Sigmoid colon (tissue), 7 donors: Measurements from ENCODE around the gene DENND1B. TPM values are rescaled to one million over a fixed set of nuclear protein-coding genes. Genes with fewer than 3 reads are reported as not detected.

Experiments
- DNase-seq: peaks from one replicate; pipeline ENCODE4 v3.0.0-alpha.2; 2019
- H3K27ac ChIP-seq, 4 donors: fragments of 200-600 bp; sonication (generic); one replicate each; pipeline ENCODE4 v1.5.1; 2016 to 2019; ENCODE audit warnings: mild to moderate bottlenecking in 1 of 4
- H3K27me3 ChIP-seq, 3 donors: fragments of 200-600 bp; sonication (generic); one replicate each; pipeline ENCODE4 v1.5.1; 2019; ENCODE audit warnings: mild to moderate bottlenecking in 1 of 3
- H3K36me3 ChIP-seq, 4 donors: fragments of 200-600 bp; sonication (generic); one replicate each; pipeline ENCODE4 v1.5.1; 2016 to 2019
- H3K4me1 ChIP-seq, 4 donors: fragments of 200-600 bp; sonication (generic); one replicate each; pipeline ENCODE4 v1.5.1; 2017 to 2019
- H3K4me3 ChIP-seq, 4 donors: fragments of 200-600 bp; sonication (generic); one replicate each; pipeline ENCODE4 v1.5.1; 2017 to 2019; ENCODE audit warnings: mild to moderate bottlenecking in 2 of 4, moderate library complexity in 1 of 4
- H3K9me3 ChIP-seq, 4 donors: fragments of 200-600 bp in 3 of 4; sonication (generic) in 3 of 4; one replicate each; pipeline versions ENCODE4 v1.5.1 to v1.6.1; 2013 to 2019
- CTCF ChIP-seq, 4 experiments: fragments of 450-650 bp in 3 of 4; fragments of 200-600 bp in 1 of 4; IDR thresholded peaks; one replicate each; pipeline ENCODE4 v1.5.1; 2016 to 2019; ENCODE audit warnings: antibody characterized with exemption in 4 of 4, mild to moderate bottlenecking in 3 of 4, moderate library complexity in 2 of 4
- EP300 ChIP-seq, 4 donors: sonication (generic); formaldehyde crosslinking; IDR thresholded peaks; one replicate each; pipeline ENCODE4 v1.6.1; 2017; ENCODE audit warnings: antibody characterized with exemption in 4 of 4
- POLR2A ChIP-seq, 2 donors: fragments of 450-650 bp; IDR thresholded peaks; one replicate each; pipeline ENCODE4 v1.6.1; 2016; ENCODE audit warnings: antibody characterized with exemption in 2 of 2, mild to moderate bottlenecking in 2 of 2, moderate library complexity in 2 of 2
- POLR2AphosphoS5 ChIP-seq, 4 donors: sonication (generic); formaldehyde crosslinking; IDR thresholded peaks; one replicate each; pipeline ENCODE4 v1.6.1; 2017; ENCODE audit warnings: antibody characterized with exemption in 4 of 4
- WGBS, 2 donors: extraction: QIAGEN DNeasy Blood & Tissue Kit; methylation state at CpG; one replicate each; pipeline ENCODE4 v1.1.7; 2013; 5-methylcytosine and 5-hydroxymethylcytosine counted together
- intact Hi-C: fragments of 100-400 bp; cut with DNase I; formaldehyde crosslinking; loops from one replicate; pipeline ENCODE4 v1.15.1; 2023
- polyA plus RNA-seq, 3 donors: library from polyadenylated mRNA; stranded (reverse); fragments of 200-250 nt; gene quantifications; one replicate each; pipeline ENCODE4 v1.2.3, GENCODE V29; 2013
- total RNA-seq, 4 donors: library from RNA; depleted of rRNA; stranded (reverse); fragments of >200 nt; gene quantifications; one replicate each; pipeline ENCODE4 v1.1.0, GENCODE V29; 2016
- donor health status: healthy with polysubstance abuse.
- donor health status: Bipolar disorder and iron deficiency.
- donor health status: healthy.

The DENND1B gene
- total and polyA plus RNA-seq, 7 donors: 6.6 to 16.8 (median 9.5) TPM

- intact Hi-C loops: no loop called here
- no peaks in the 10 kb centered on the region for H3K9me3 ChIP-seq
These were observed 222.0 kb downstream of the DENND1B start for GRCh38 chr1:197553281-197553680.

GRCh38 chr1:197546989-197547388 lies 228.3 kb downstream of the DENND1B start:
- TF ChIP-seq POLR2A (IDR thresholded peaks at IDR 0.05) (no peak), CTCF (IDR thresholded peaks at IDR 0.05) (no peak), EP300 (IDR thresholded peaks at IDR 0.05) (no peak), POLR2AphosphoS5 (IDR thresholded peaks at IDR 0.05) (no peak)
- 95 to 97% methylated on average over 1 of the region's 1 CpG for WGBS, 2 donors
- Histone ChIP-seq H3K4me3 (no peak overlapping the region), H3K27me3 (no peaks in the 10 kb centered on the region), H3K4me1 (no peaks in the 10 kb centered on the region), H3K27ac (no peak overlapping the region), H3K9me3 (no peaks in the 10 kb centered on the region), H3K36me3 (peaks cover 0 to 5% (median 0%) of the 10 kb centered on the region in 4 donors)
- no peak for DNase-seq
- intact Hi-C loops: no loop called here

More at GRCh38 chr1:197553281-197553680, 222.0 kb downstream of the DENND1B start:
- DNase-seq: no peak
- H3K27ac ChIP-seq: no peak overlapping the region
- no peak overlapping the region for H3K4me3 ChIP-seq
- H3K27me3 ChIP-seq: no peaks in the 10 kb centered on the region
- TF ChIP-seq POLR2A (IDR thresholded peaks at IDR 0.05): no peak
- no peak for TF ChIP-seq POLR2AphosphoS5 (IDR thresholded peaks at IDR 0.05)
- no peak for TF ChIP-seq EP300 (IDR thresholded peaks at IDR 0.05)
- no peak for TF ChIP-seq CTCF (IDR thresholded peaks at IDR 0.05)
- WGBS, 2 donors: 0 to 2% methylated on average over 1 of the region's 1 CpG
- no peaks in the 10 kb centered on the region for H3K36me3 ChIP-seq
- H3K4me1 ChIP-seq: no peaks in the 10 kb centered on the region

GRCh38 chr1:197544553-197544952 lies 230.7 kb downstream of the DENND1B start:
- Histone ChIP-seq H3K36me3 (peaks cover 0 to 5% (median 0%) of the 10 kb centered on the region in 4 donors), H3K4me3 (no peak overlapping the region), H3K9me3 (no peaks in the 10 kb centered on the region), H3K4me1 (no peaks in the 10 kb centered on the region), H3K27ac (no peak overlapping the region), H3K27me3 (no peaks in the 10 kb centered on the region)
- DNase-seq: no peak
- TF ChIP-seq POLR2A (IDR thresholded peaks at IDR 0.05) (no peak), EP300 (IDR thresholded peaks at IDR 0.05) (no peak), CTCF (IDR thresholded peaks at IDR 0.05) (no peak), POLR2AphosphoS5 (IDR thresholded peaks at IDR 0.05) (no peak)
- intact Hi-C loops: no loop called here
- WGBS, 2 donors: 89 to 92% methylated on average over 2 of the region's 2 CpGs

GRCh38 chr1:197544130-197544529 lies 231.2 kb downstream of the DENND1B start:
- H3K9me3 ChIP-seq: no peaks in the 10 kb centered on the region
- no peak overlapping the region for H3K27ac ChIP-seq
- H3K4me3 ChIP-seq: no peak overlapping the region
- no peaks in the 10 kb centered on the region for H3K27me3 ChIP-seq
- peaks cover 0 to 9% (median 0%) of the 10 kb centered on the region in 4 donors for H3K36me3 ChIP-seq
- no peak for TF ChIP-seq POLR2AphosphoS5 (IDR thresholded peaks at IDR 0.05)
- TF ChIP-seq POLR2A (IDR thresholded peaks at IDR 0.05): no peak
- TF ChIP-seq EP300 (IDR thresholded peaks at IDR 0.05): no peak
- no peak for TF ChIP-seq CTCF (IDR thresholded peaks at IDR 0.05)
- no peak for DNase-seq
- intact Hi-C loops: no loop called here
- WGBS, 2 donors: 95 to 96% methylated on average over 3 of the region's 3 CpGs
- H3K4me1 ChIP-seq: no peaks in the 10 kb centered on the region

GRCh38 chr1:197541411-197541810 lies 233.9 kb downstream of the DENND1B start:
- H3K9me3 ChIP-seq: no peaks in the 10 kb centered on the region
- no peak for TF ChIP-seq POLR2AphosphoS5 (IDR thresholded peaks at IDR 0.05)
- TF ChIP-seq POLR2A (IDR thresholded peaks at IDR 0.05): no peak
- no peaks in the 10 kb centered on the region for H3K4me1 ChIP-seq
- H3K4me3 ChIP-seq: no peak overlapping the region
- H3K36me3 ChIP-seq: peaks cover 0 to 15% (median 2%) of the 10 kb centered on the region in 4 donors
- H3K27me3 ChIP-seq: no peaks in the 10 kb centered on the region
- H3K27ac ChIP-seq: no peak overlapping the region
- DNase-seq: no peak
- intact Hi-C loops: no loop called here
